ENCODE measurements around the gene BCAS2.

DNA sequence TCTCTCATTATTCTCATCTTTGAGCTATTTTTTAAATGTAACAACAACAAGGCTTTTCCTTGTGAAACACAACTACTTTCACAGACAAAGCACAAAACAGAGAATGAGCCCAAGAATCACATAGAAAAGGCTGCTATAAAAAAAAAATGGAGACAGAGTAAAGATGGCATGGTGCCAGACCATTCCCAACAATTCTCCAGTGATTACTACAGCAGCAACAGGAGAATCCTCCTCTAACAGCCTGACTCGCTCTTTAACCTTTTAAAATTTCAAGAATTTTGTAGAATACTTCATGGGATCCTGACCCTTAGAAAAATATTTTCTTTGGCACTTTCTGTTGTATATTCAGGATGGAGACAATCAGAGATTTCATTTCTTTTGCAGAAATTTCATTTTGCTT, 3.8 kb upstream of the BCAS2 start:
- TF ChIP-seq, protein P1, sequence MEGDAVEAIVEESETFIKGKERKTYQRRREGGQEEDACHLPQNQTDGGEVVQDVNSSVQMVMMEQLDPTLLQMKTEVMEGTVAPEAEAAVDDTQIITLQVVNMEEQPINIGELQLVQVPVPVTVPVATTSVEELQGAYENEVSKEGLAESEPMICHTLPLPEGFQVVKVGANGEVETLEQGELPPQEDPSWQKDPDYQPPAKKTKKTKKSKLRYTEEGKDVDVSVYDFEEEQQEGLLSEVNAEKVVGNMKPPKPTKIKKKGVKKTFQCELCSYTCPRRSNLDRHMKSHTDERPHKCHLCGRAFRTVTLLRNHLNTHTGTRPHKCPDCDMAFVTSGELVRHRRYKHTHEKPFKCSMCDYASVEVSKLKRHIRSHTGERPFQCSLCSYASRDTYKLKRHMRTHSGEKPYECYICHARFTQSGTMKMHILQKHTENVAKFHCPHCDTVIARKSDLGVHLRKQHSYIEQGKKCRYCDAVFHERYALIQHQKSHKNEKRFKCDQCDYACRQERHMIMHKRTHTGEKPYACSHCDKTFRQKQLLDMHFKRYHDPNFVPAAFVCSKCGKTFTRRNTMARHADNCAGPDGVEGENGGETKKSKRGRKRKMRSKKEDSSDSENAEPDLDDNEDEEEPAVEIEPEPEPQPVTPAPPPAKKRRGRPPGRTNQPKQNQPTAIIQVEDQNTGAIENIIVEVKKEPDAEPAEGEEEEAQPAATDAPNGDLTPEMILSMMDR (conservative IDR thresholded peaks at IDR 0.05; ENCODE audit: low read depth in 2 of 2), result no peak
- no peak for TF ChIP-seq JUNB (IDR thresholded peaks at IDR 0.05; ENCODE audit: unreplicated experiment)
- TF ChIP-seq POLR2AphosphoS5 (IDR thresholded peaks at IDR 0.05; ENCODE audit: low read depth), result no peak

All from GM23338 (cell line).